ENCODE measurements around the gene MYL9. TPM values are rescaled to one million over a fixed set of nuclear protein-coding genes. Genes with fewer than 3 reads are reported as not detected.

Gene MYL9
- total RNA-seq, 1 experiment from 2014 or later: 382 TPM

- no peaks in the 10 kb centered on the region for H3K4me1 Mint-ChIP-seq (ENCODE audit: low read depth, unreplicated experiment)
Observed at GRCh38 chr20:36532388-36532787, 8.9 kb upstream of the MYL9 start.

GRCh38 chr20:36532822-36533221 is 8.5 kb upstream of the MYL9 start:
- TF ChIP-seq CTCF (IDR thresholded peaks at IDR 0.05; ENCODE audit: insufficient read depth in 1 of 2, low read depth in 1 of 2, low read length in 1 of 2, severe bottlenecking in 1 of 2, unreplicated experiment in 1 of 2): no peak
- CTCF ChIA-PET: interaction anchor here (1.1 kb wide), 1 partner anchor 26 kb away, joined by 3 read pairs; no protein-coding TSS in a partner anchor

More at GRCh38 chr20:36532388-36532787, 8.9 kb upstream of the MYL9 start:
- H3K27me3 Mint-ChIP-seq (ENCODE audit: insufficient read depth, unreplicated experiment): no peaks in the 10 kb centered on the region
- no peak for TF ChIP-seq CTCF (IDR thresholded peaks at IDR 0.05; ENCODE audit: insufficient read depth in 1 of 2, low read depth in 1 of 2, low read length in 1 of 2, severe bottlenecking in 1 of 2, unreplicated experiment in 1 of 2)
- intact Hi-C loops (cut with micrococcal nuclease; ENCODE audit: unreplicated experiment): no loop called here
- H3K27me3 ChIP-seq (replicated peaks; ENCODE audit: control insufficient read depth, insufficient read depth, low read length): no peaks in the 10 kb centered on the region
- DNase-seq: no peak
- H3K4me3 ChIP-seq (ENCODE audit: low read depth, low read length): no peak overlapping the region
- H3K27ac Mint-ChIP-seq (ENCODE audit: unreplicated experiment): no peak overlapping the region
- peaks cover 25% of the 10 kb centered on the region for H3K36me3 Mint-ChIP-seq (ENCODE audit: insufficient read depth, unreplicated experiment)
- no TSS peak for BruUV-seq (replicated peaks)
- H3K9me3 ChIP-seq: no peaks in the 10 kb centered on the region
- ChIA-PET POLR2A (no interaction called here), CTCF (interaction anchor here (1.1 kb wide), 1 partner anchor 26 kb away, joined by 3 read pairs; no protein-coding TSS in a partner anchor)
- peaks cover 6% of the 10 kb centered on the region; the same call in 1 of the 2 replicates for H3K36me3 ChIP-seq (ENCODE audit: control insufficient read depth, insufficient read depth, low read length)
- no peaks in the 10 kb centered on the region for H3K4me1 ChIP-seq
- no peak overlapping the region for H3K4me3 Mint-ChIP-seq (ENCODE audit: unreplicated experiment)
- no peaks in the 10 kb centered on the region for H3K9me3 Mint-ChIP-seq (ENCODE audit: unreplicated experiment)

DNA sequence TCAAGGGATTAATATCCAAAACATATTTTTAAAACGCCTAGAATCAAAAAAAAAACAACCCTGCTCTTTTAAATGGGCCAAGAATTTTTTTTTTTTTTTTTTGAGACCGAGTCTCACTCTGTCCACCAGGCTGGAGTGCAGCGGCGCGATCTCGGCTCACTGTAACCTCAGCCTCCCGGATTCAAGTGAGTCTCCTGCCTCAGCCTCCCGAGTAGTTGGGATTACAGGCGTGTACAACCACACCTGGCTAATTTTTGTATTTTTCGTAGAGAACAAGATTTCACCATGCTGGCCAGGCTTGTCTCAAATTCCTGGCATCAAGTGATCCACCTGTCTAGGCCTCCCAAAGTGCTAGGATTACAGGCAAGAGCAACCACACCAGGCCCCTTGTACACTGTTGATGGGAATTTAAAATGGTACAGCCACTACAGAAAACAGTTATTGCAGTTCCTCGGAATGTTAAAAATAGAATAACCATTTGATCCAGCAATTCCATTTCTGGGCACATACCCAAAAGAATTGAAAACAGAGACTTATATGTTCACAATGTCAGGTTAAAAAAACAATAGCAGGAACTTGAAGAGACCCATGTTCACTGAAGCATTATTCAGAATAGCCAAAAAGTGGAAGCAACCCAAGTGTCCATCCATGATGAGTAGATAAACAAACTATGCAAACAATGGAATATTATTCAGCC is 3.1 kb upstream of the MYL9 start:
- ChIA-PET CTCF (no interaction called here), POLR2A (no interaction called here)
- intact Hi-C loops (cut with micrococcal nuclease; ENCODE audit: unreplicated experiment): no loop called here
- Histone ChIP-seq H3K9me3 (no peaks in the 10 kb centered on the region), H3K4me1 (peaks cover 22% of the 10 kb centered on the region), H3K4me3 (ENCODE audit: low read depth, low read length) (no peak overlapping the region), H3K27me3 (replicated peaks; ENCODE audit: control insufficient read depth, insufficient read depth, low read length) (no peaks in the 10 kb centered on the region), H3K36me3 (ENCODE audit: control insufficient read depth, insufficient read depth, low read length) (no peaks in the 10 kb centered on the region)
- no peak overlapping the region for H3K4me3 Mint-ChIP-seq (ENCODE audit: unreplicated experiment)
- no TSS peak for BruUV-seq (replicated peaks)
- H3K27ac Mint-ChIP-seq (ENCODE audit: unreplicated experiment): no peak overlapping the region
- H3K36me3 Mint-ChIP-seq (ENCODE audit: insufficient read depth, unreplicated experiment): peaks cover 7% of the 10 kb centered on the region
- peaks cover 22% of the 10 kb centered on the region for H3K4me1 Mint-ChIP-seq (ENCODE audit: low read depth, unreplicated experiment)
- no peak for TF ChIP-seq CTCF (IDR thresholded peaks at IDR 0.05; ENCODE audit: insufficient read depth in 1 of 2, low read depth in 1 of 2, low read length in 1 of 2, severe bottlenecking in 1 of 2, unreplicated experiment in 1 of 2)
- no peaks in the 10 kb centered on the region for H3K9me3 Mint-ChIP-seq (ENCODE audit: unreplicated experiment)
- H3K27me3 Mint-ChIP-seq (ENCODE audit: insufficient read depth, unreplicated experiment): no peaks in the 10 kb centered on the region
- DNase-seq: no peak

More at GRCh38 chr20:36532822-36533221, 8.5 kb upstream of the MYL9 start:
- DNase-seq: no peak
- Histone ChIP-seq H3K4me1 (no peaks in the 10 kb centered on the region), H3K4me3 (ENCODE audit: low read depth, low read length) (no peak overlapping the region), H3K36me3 (ENCODE audit: control insufficient read depth, insufficient read depth, low read length) (peaks cover 4% of the 10 kb centered on the region; the same call in 1 of the 2 replicates), H3K9me3 (no peaks in the 10 kb centered on the region), H3K27me3 (replicated peaks; ENCODE audit: control insufficient read depth, insufficient read depth, low read length) (no peaks in the 10 kb centered on the region)
- H3K27me3 Mint-ChIP-seq (ENCODE audit: insufficient read depth, unreplicated experiment): no peaks in the 10 kb centered on the region
- BruUV-seq (replicated peaks): no TSS peak
- H3K27ac Mint-ChIP-seq (ENCODE audit: unreplicated experiment): no peak overlapping the region
- intact Hi-C loops (cut with micrococcal nuclease; ENCODE audit: unreplicated experiment): no loop called here
- H3K9me3 Mint-ChIP-seq (ENCODE audit: unreplicated experiment): no peaks in the 10 kb centered on the region
- peaks cover 20% of the 10 kb centered on the region for H3K36me3 Mint-ChIP-seq (ENCODE audit: insufficient read depth, unreplicated experiment)
- H3K4me1 Mint-ChIP-seq (ENCODE audit: low read depth, unreplicated experiment): no peaks in the 10 kb centered on the region
- H3K4me3 Mint-ChIP-seq (ENCODE audit: unreplicated experiment): no peak overlapping the region
- POLR2A ChIA-PET: no interaction called here
